Measurements from ENCODE around the gene LHFPL2. TPM values are rescaled to one million over a fixed set of nuclear protein-coding genes. Genes with fewer than 3 reads are reported as not detected.

Gene LHFPL2
- total RNA-seq, 4 donors from 2014 or later, result 10.3 to 11.6 (median 10.8) TPM

- Histone ChIP-seq H3K27me3 (no peaks in the 10 kb centered on the region), H3K4me3 (no peak overlapping the region), H3K4me1 (peaks cover 16% of the 10 kb centered on the region), H3K27ac (no peak overlapping the region), H3K9me3 (no peaks in the 10 kb centered on the region), H3K36me3 (peaks cover 7% of the 10 kb centered on the region)
- DNase-seq (ENCODE audit: low spot score in 2 of 2), result no peak
- TF ChIP-seq EP300 (IDR thresholded peaks at IDR 0.05) (no peak), POLR2AphosphoS5 (IDR thresholded peaks at IDR 0.05) (no peak), POLR2A (IDR thresholded peaks at IDR 0.05) (no peak), CTCF (IDR thresholded peaks at IDR 0.05) (no peak)
- 78% methylated on average over 5 of the region's 5 CpGs for whole genome bisulfite sequencing
Measured at GRCh38 chr5:78634229-78634628, 14.3 kb downstream of the LHFPL2 start.

GRCh38 chr5:78633700-78634099 lies 14.9 kb downstream of the LHFPL2 start:
- WGBS, result 73% methylated on average over 2 of the region's 2 CpGs
- Histone ChIP-seq H3K9me3 (no peaks in the 10 kb centered on the region), H3K27ac (no peak overlapping the region), H3K4me3 (no peak overlapping the region), H3K4me1 (peaks cover 11% of the 10 kb centered on the region), H3K36me3 (peaks cover 7% of the 10 kb centered on the region), H3K27me3 (no peaks in the 10 kb centered on the region)
- no peak for DNase-seq (ENCODE audit: low spot score in 2 of 2)
- TF ChIP-seq POLR2AphosphoS5 (IDR thresholded peaks at IDR 0.05), result no peak
- no peak for TF ChIP-seq EP300 (IDR thresholded peaks at IDR 0.05)
- TF ChIP-seq POLR2A (IDR thresholded peaks at IDR 0.05), result no peak
- TF ChIP-seq CTCF (IDR thresholded peaks at IDR 0.05), result no peak

- Histone ChIP-seq H3K27ac (no peak overlapping the region), H3K36me3 (peaks cover 7% of the 10 kb centered on the region), H3K4me1 (peaks cover 11% of the 10 kb centered on the region), H3K27me3 (no peaks in the 10 kb centered on the region), H3K9me3 (no peaks in the 10 kb centered on the region), H3K4me3 (no peak overlapping the region)
- WGBS, result 90% methylated on average over 2 of the region's 2 CpGs
- DNase-seq (ENCODE audit: low spot score in 2 of 2), result no peak
- TF ChIP-seq CTCF (IDR thresholded peaks at IDR 0.05), result no peak
- no peak for TF ChIP-seq EP300 (IDR thresholded peaks at IDR 0.05)
- no peak for TF ChIP-seq POLR2AphosphoS5 (IDR thresholded peaks at IDR 0.05)
- no peak for TF ChIP-seq POLR2A (IDR thresholded peaks at IDR 0.05)
Measured at GRCh38 chr5:78632467-78632866, 16.1 kb downstream of the LHFPL2 start.

GRCh38 chr5:78631931-78632330 lies 16.6 kb downstream of the LHFPL2 start:
- Histone ChIP-seq H3K9me3 (no peaks in the 10 kb centered on the region), H3K36me3 (peaks cover 7% of the 10 kb centered on the region), H3K27me3 (no peaks in the 10 kb centered on the region), H3K4me3 (no peak overlapping the region), H3K4me1 (peaks cover 9% of the 10 kb centered on the region), H3K27ac (no peak overlapping the region)
- TF ChIP-seq CTCF (IDR thresholded peaks at IDR 0.05) (no peak), POLR2AphosphoS5 (IDR thresholded peaks at IDR 0.05) (no peak), POLR2A (IDR thresholded peaks at IDR 0.05) (no peak), EP300 (IDR thresholded peaks at IDR 0.05) (no peak)
- 86% methylated on average over 2 of the region's 2 CpGs for WGBS
- no peak for DNase-seq (ENCODE audit: low spot score in 2 of 2)

GRCh38 chr5:78630047-78630446 lies 18.5 kb downstream of the LHFPL2 start:
- peaks cover 17% of the 10 kb centered on the region for H3K4me1 ChIP-seq
- peaks cover 7% of the 10 kb centered on the region for H3K36me3 ChIP-seq
- TF ChIP-seq EP300 (IDR thresholded peaks at IDR 0.05), result no peak
- no peak for TF ChIP-seq CTCF (IDR thresholded peaks at IDR 0.05)
- TF ChIP-seq POLR2AphosphoS5 (IDR thresholded peaks at IDR 0.05), result no peak
- no peak for TF ChIP-seq POLR2A (IDR thresholded peaks at IDR 0.05)
- DNase-seq (ENCODE audit: low spot score in 2 of 2), result no peak
- H3K4me3 ChIP-seq, result no peak overlapping the region
- H3K9me3 ChIP-seq, result no peaks in the 10 kb centered on the region
- H3K27me3 ChIP-seq, result no peaks in the 10 kb centered on the region
- 88% methylated on average over 6 of the region's 6 CpGs for WGBS
- no peak overlapping the region for H3K27ac ChIP-seq

All from suprapubic skin (tissue), 4 donors.